ENCODE data around the gene XAF1.

DNA sequence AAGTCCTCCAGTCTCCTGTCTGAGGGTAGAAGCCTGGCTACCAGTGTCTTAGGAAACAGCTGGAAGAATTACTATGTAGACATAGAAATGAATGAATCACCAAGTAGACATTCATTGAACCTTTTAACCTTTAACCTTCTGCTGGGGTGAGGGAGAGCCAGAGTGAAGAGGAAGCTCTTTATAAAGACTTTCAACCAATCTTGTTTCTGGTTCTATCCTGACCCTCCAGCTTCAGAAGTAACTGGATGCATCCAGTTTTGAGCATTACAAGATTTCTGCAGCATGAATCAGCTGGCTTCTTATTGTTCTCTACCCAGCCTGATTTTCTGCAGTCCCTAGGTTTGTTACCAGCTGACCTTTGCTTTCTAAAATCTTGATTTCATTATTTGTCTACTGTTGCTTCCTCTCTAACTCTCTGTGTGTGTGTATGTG lies 67.2 kb downstream of the XAF1 start:
- TF ChIP-seq CTCF (optimal IDR thresholded peaks at IDR 0.05 in 1 of 3, IDR thresholded peaks at IDR 0.05 in 1 of 3, conservative IDR thresholded peaks at IDR 0.05 in 1 of 3; ENCODE audit: extremely low read depth in 1 of 3, insufficient read depth in 2 of 3, low read length in 3 of 3) (no peak), EZH2 (IDR thresholded peaks at IDR 0.05; ENCODE audit: low read length) (no peak)

All from keratinocyte (primary cell).